Kidney (tissue), 14 donors: ENCODE results near the gene SLC6A17. TPM values are rescaled to one million over a fixed set of nuclear protein-coding genes. Genes with fewer than 3 reads are reported as not detected.

Experiments used
- DNase-seq, 5 donors: peaks; one replicate each; pipeline ENCODE4 v3.0.0-alpha.2; 2013 to 2020
- FAIRE-seq: peaks from 2 replicates; lab custom pipeline; 2012; peaks lifted over from hg19 to GRCh38; lab: Jason Lieb, UNC
- H3K27ac ChIP-seq, 2 donors: one replicate each; pipeline ENCODE4 v1.7.0; 2013; ENCODE audit warnings: low read depth in 2 of 2, low read length in 2 of 2, inconsistent platforms in 1 of 2
- H3K27me3 ChIP-seq: one replicate; pipeline ENCODE4 v1.7.1; 2013; ENCODE audit warnings: low read length, inconsistent platforms; ENCODE audit not compliant: control insufficient read depth, insufficient read depth
- H3K36me3 ChIP-seq, 3 donors: one replicate each; pipeline versions ENCODE4 v1.7.0 to v1.7.1; 2013; ENCODE audit warnings: low read length in 3 of 3, control low read depth in 1 of 3, inconsistent platforms in 1 of 3; ENCODE audit not compliant: insufficient read depth in 3 of 3, control insufficient read depth in 2 of 3
- H3K4me1 ChIP-seq, 3 donors: one replicate each; pipeline versions ENCODE4 v1.7.0 to v1.7.1; 2013; ENCODE audit warnings: low read length in 3 of 3, inconsistent platforms in 1 of 3, low read depth in 1 of 3; ENCODE audit not compliant: control insufficient read depth in 2 of 3, insufficient read depth in 2 of 3
- H3K4me3 ChIP-seq, 3 donors: one replicate each; pipeline versions ENCODE4 v1.7.0 to v1.8.1; 2013; ENCODE audit warnings: low read length in 3 of 3, control low read depth in 1 of 3, inconsistent platforms in 1 of 3
- H3K9ac ChIP-seq, 3 donors: one replicate each; pipeline versions ENCODE4 v1.7.0 to v1.7.1; 2013; ENCODE audit warnings: low read length in 3 of 3, control low read depth in 1 of 3, inconsistent platforms in 1 of 3
- H3K9me3 ChIP-seq, 3 donors: one replicate each; pipeline versions ENCODE4 v1.7.0 to v1.7.1; 2013; ENCODE audit warnings: low read length in 3 of 3, control low read depth in 1 of 3, inconsistent platforms in 1 of 3; ENCODE audit not compliant: control insufficient read depth in 2 of 3, insufficient read depth in 1 of 3
- CTCF ChIP-seq: IDR thresholded peaks from 3 replicates; pipeline ENCODE4 v1.5.1; 2012; ENCODE audit warnings: mild to moderate bottlenecking, moderate library complexity, borderline replicate concordance; ENCODE audit not compliant: insufficient read depth; ENCODE audit errors: extremely low read depth
- intact Hi-C: fragments of 100-400 bp; cut with DNase I; formaldehyde crosslinking; loops from one replicate; pipeline ENCODE4 v1.11.1; 2022
- polyA plus RNA-seq: library from polyadenylated mRNA; stranded (reverse); fragments of 350-450 nt; fragmentation: Illumina TruSeq; extraction: RNeasy Lipid Tissue Mini Kit (QIAGEN cat#74804); gene quantifications from one replicate; pipeline ENCODE4 v1.2.3, GENCODE V29; 2014; ENCODE audit warnings: low read depth, low replicate concordance; ENCODE audit not compliant: insufficient read depth
- total RNA-seq: library from RNA; stranded (reverse); fragmentation: NEBNext Ultra II Directional; extraction: Animal tissue kit (Norgen Biotek cat#: 25700); gene quantifications from one replicate; pipeline ENCODE4 v1.2.1, GENCODE V29; 2021
- donor health status: control.
- donor health status: control.
- donor health status: control.
- donor health status: control.
- donor health status: control.
- donor health status: DM: yes; HTN: yes; CAD: no.
- donor health status: Normal renal cell carcinoma (clear cell type).

Gene SLC6A17
- total and polyA plus RNA-seq, 2 donors from 2014 or later: 1.7 to 2.3 TPM

- Histone ChIP-seq H3K9ac (no peak overlapping the region), H3K36me3 (no peaks in the 10 kb centered on the region), H3K27me3 (peaks cover 21% of the 10 kb centered on the region), H3K4me3 (no peak overlapping the region), H3K9me3 (no peaks in the 10 kb centered on the region), H3K27ac (no peak overlapping the region), H3K4me1 (no peaks in the 10 kb centered on the region)
- no peak for FAIRE-seq
- intact Hi-C loops: no loop called here
- no peak for DNase-seq
- no peak for TF ChIP-seq CTCF
Observed at GRCh38 chr1:110135666-110136065, 14.6 kb upstream of the SLC6A17 start.

GRCh38 chr1:110136911-110137310 is 13.4 kb upstream of the SLC6A17 start:
- no peak for TF ChIP-seq CTCF
- no peaks in the 10 kb centered on the region for H3K9me3 ChIP-seq
- H3K27me3 ChIP-seq: peaks cover 14% of the 10 kb centered on the region
- DNase-seq: peak in 4 of 5 donors; percentile 49 to 76 (median 62)
- no peaks in the 10 kb centered on the region for H3K36me3 ChIP-seq
- FAIRE-seq: no peak
- no peak overlapping the region for H3K27ac ChIP-seq
- H3K4me3 ChIP-seq: no peak overlapping the region
- no peak overlapping the region for H3K9ac ChIP-seq
- intact Hi-C loops: no loop called here
- H3K4me1 ChIP-seq: no peaks in the 10 kb centered on the region

- no peak overlapping the region for H3K27ac ChIP-seq
- no peak overlapping the region for H3K4me3 ChIP-seq
- H3K9me3 ChIP-seq: no peaks in the 10 kb centered on the region
- FAIRE-seq (no peak), DNase-seq (no peak)
- H3K9ac ChIP-seq: no peak overlapping the region
- H3K27me3 ChIP-seq: peaks cover 8% of the 10 kb centered on the region
- TF ChIP-seq CTCF: no peak
- intact Hi-C loops: no loop called here
- no peaks in the 10 kb centered on the region for H3K4me1 ChIP-seq
- H3K36me3 ChIP-seq: no peaks in the 10 kb centered on the region
Observed at GRCh38 chr1:110138956-110139355, 11.3 kb upstream of the SLC6A17 start.

GRCh38 chr1:110144366-110144765 is 5.9 kb upstream of the SLC6A17 start:
- intact Hi-C loops: no loop called here

More at GRCh38 chr1:110144366-110144765, 5.9 kb upstream of the SLC6A17 start:
- H3K4me3 ChIP-seq: no peak overlapping the region
- DNase-seq: no peak
- H3K9ac ChIP-seq: no peak overlapping the region
- no peak for FAIRE-seq
- no peak overlapping the region for H3K27ac ChIP-seq
- no peaks in the 10 kb centered on the region for H3K36me3 ChIP-seq
- no peaks in the 10 kb centered on the region for H3K4me1 ChIP-seq
- no peaks in the 10 kb centered on the region for H3K9me3 ChIP-seq
- peaks cover 22% of the 10 kb centered on the region for H3K27me3 ChIP-seq
- TF ChIP-seq CTCF: no peak
